HG02642 (cell line): ENCODE measurements around the gene BCL2L14.

Experiments
- ATAC-seq: cut with Tn5 transposase; IDR thresholded peaks from one replicate; pipeline ENCODE4 v1.9.1; 2021; ENCODE audit warnings: mild to moderate bottlenecking; ENCODE audit not compliant: unreplicated experiment, poor library complexity

The BCL2L14 gene

GRCh38 chr12:12051668-12052067 is 19.1 kb upstream of the BCL2L14 start:
- no peak for ATAC-seq

- no peak for ATAC-seq
Observed at GRCh38 chr12:12054993-12055392, 15.7 kb upstream of the BCL2L14 start.

GRCh38 chr12:12056951-12057350 is 13.8 kb upstream of the BCL2L14 start:
- no peak for ATAC-seq

GRCh38 chr12:12064596-12064995 is 6.1 kb upstream of the BCL2L14 start:
- ATAC-seq, result no peak

- no peak for ATAC-seq
Observed at GRCh38 chr12:12068751-12069150, 2.0 kb upstream of the BCL2L14 start.

DNA sequence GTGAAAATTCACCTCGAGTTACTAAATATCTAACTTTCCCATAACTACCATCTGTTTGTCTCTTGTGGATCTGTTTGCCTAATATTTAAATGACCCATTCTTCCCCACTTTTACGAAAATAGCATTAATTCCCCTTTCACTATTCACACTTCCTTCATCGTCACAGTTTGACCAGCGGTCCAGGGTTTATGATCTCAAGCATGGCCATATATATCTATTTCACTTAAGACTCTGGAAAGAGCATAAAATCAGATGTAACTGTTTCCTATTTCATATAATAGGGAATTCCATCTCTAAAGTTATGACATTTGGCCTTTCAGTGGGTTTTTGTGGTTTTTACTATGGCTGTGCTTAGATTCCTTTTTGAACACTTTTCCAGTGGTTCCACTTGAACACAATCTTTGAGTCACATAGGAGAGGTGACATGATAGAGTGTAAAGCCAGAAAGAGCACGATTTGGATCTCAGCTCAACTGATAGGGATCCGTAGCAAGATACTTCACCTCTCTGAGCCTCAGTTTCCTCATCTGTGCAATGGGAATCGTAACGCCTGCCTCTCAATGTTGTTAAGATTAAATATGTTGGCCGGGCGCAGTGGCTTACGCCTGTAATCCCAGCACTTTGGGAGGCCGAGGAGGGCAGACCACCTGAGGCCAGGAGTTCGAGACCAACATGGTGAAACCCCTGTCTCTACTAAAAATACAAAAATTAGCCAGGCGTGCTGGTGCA is 754 bp upstream of the BCL2L14 start:
- ATAC-seq, result no peak

DNA sequence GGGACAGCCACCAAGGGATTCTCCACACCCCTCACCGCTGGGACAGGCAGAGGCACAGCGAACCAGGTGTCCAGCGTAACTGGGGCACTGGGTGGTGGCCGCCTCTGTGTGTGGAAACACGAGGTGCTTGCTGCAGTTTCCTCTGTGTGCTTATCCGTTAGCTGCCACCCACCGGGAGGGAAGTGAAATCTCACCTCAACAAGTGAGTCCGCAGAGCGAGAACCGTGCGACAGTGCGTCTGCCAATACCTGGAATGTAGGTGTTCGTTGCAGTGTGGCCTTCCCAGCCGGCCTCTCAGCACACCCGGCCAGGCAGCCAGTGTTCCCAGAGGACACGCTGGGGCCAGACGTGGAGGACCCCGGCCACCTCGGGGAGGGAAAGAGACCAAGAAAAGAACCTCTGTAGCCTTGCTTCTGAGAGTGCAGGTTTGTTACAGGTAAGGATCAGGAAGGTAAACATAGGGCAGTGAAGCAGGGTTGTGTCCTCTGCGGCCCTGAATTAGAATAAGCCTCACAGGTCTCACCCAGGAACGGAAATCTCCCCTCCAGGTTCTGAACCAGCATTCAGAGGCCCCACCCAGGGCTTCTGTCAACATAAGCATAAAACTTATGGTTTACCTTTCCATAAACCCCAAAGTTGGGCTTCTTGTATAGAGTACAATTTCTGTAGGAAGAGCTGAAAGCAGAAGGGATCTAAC is 1.5 kb downstream of the BCL2L14 start:
- ATAC-seq, result no peak

DNA sequence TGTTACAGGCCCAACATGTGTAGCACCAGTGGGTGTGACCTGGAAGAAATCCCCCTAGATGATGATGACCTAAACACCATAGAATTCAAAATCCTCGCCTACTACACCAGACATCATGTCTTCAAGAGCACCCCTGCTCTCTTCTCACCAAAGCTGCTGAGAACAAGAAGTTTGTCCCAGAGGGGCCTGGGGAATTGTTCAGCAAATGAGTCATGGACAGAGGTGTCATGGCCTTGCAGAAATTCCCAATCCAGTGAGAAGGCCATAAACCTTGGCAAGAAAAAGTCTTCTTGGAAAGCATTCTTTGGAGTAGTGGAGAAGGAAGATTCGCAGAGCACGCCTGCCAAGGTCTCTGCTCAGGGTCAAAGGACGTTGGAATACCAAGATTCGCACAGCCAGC is 8.6 kb downstream of the BCL2L14 start:
- ATAC-seq, result no peak

- ATAC-seq, result peak; percentile 51
Observed at GRCh38 chr12:12081836-12082497, 11.2 kb downstream of the BCL2L14 start.

GRCh38 chr12:12083688-12084087 is 12.9 kb downstream of the BCL2L14 start:
- ATAC-seq, result no peak

DNA sequence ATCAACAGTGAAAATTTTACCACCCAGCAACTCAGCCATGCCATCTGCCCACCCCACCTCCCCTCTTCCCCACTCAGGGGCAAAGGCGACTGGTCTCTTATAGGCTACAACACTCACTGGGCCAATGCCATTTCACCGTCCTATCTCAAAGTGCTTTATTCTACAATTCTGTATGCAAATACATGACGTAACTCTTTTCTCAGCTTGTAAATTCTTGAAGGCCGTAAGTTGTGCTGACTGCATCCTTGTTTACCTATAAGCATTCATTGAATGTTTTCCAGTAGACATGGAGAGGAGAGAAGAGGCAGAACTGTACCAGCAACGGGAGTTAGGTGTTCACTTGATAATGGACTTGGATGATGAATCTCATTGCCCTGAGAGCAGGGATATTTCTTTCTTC is 15.6 kb downstream of the BCL2L14 start:
- no peak for ATAC-seq

DNA sequence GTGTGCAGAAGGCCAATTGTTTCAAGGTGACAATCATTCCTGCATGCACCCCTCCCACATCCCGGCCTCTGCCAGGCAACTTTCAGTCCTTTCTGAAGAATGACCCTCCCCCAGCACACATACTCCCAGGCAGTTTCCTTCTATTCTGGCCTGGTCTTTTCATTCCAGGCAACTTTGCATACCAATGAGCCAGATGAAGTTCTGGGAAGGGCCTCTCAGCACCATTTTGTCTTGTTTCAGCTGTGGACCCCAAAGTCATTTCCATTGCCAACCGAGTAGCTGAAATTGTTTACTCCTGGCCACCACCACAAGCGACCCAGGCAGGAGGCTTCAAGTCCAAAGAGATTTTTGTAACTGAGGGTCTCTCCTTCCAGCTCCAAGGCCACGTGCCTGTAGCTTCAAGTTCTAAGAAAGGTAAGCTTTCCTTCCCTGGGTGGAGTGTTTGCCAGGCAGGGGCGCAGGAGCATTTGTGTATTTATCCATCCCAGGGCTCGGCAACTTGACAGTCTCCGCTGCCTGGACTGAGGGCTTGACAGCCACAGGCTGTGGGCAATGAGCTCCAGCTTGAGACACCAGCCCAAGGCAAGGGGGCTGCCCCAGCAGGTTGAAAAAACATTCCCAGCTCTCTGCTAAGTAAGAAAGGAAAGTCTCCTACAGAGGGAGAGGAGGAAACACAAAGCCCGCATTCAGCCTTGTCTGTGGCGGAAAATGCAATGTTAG is 16.4 kb downstream of the BCL2L14 start:
- ATAC-seq, result no peak

DNA sequence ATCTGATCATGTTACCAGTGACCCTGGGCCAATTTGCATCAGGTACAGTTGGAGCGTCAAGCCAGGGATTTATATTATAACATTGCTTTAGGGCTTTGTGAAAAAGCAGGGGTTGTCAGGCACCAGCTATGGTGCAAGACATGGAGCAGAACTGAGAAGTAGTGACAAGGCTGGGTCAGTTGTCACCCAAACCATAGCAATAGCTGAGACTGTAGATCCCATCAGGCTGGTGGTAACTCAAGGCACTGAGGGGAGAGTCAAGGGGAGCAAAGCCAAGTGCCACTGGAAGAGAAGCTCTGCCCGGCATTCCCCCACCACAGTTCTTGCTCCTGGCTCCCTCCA is 16.9 kb downstream of the BCL2L14 start:
- ATAC-seq, result no peak

DNA sequence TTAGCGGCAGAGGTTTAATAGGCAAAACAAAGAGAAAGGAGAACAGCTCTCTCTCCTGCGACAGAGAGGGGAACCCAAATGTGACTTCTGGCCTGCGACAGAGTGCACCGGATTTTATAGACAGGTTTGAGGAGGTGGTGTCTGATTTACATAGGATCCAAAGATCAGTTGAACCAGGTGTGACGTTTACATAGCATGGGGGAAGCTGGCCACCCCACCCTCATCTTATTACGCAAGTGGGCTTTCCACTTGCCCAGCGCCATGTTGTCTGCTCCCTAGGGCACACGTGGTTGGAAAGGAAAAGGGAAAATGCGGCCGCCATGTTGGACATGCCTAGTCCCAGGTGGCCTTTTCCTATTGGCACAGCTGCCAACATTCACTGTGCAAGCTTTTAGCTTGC is 17.4 kb downstream of the BCL2L14 start:
- ATAC-seq, result no peak

DNA sequence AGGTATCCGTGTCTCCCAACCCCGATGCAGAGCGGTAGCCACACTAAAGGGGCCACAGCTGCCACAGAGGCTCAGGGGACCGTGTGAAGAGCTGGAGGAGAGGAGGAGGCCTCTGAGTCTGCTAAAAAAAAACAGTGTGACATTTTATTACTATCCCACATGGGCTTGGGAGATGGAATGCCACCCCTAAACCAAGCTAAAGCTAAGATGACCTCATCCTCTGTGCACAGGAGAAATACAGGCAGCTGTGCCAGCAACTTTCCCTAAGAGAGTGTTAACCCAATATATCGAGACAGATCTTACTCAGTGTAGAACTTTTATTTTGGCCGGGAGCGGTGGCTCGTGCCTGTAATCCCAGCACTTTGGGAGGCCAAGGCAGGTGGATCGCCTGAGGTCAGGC is 18.0 kb downstream of the BCL2L14 start:
- no peak for ATAC-seq

DNA sequence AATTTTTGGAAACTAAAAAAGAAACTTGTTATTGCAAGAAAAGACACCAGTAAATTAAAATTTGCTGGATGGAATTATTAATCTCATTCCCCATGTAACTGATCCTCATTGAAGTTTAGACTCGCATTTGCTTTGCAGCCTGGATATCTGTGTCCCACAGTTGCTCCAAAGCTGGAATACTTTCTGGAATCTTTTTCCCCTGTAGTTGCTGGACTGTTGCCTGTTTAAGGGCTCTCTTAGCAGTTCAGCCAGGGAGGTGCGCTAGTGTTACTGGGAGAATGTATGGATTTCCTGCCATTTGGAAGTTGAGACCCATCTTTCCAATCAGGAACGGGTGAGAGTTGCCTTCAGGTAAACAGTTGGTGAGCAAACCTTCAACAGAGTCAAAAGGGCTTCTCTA is 20.3 kb downstream of the BCL2L14 start:
- ATAC-seq, result no peak

DNA sequence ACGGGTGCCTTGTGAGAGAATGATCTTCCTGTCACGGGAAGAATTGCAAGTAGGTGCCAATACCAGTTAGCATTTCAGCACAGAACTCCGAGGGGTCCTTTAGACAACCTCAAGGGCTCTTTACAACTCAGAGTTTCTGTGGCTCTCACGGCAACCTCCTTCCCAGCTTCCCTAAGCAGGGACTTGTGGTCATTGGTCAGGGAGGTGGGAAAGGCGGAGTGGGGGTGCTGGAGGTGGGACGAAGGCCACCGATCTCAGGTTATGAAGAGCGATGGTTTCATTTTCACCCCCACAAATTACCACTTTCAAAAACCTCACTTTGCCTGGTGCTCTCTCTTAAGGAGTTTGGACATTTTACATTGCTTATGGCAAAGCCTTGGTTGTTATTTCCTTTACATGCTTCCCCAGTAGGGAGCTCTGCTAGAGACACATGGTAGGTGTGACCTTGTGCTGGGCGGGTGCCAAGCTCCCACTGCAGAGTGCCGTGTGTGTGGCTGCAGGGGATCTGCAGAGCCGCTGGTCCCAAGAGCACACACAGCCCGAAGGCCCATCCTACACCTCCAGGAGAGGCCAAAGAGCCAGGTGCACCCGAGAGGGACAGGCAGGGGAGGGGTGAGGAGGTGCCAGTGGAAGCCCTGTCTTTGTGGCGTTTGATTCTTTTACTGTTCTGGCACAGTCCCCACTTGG is 21.4 kb downstream of the BCL2L14 start:
- ATAC-seq, result no peak

GRCh38 chr12:12094481-12094880 is 23.7 kb downstream of the BCL2L14 start:
- no peak for ATAC-seq

DNA sequence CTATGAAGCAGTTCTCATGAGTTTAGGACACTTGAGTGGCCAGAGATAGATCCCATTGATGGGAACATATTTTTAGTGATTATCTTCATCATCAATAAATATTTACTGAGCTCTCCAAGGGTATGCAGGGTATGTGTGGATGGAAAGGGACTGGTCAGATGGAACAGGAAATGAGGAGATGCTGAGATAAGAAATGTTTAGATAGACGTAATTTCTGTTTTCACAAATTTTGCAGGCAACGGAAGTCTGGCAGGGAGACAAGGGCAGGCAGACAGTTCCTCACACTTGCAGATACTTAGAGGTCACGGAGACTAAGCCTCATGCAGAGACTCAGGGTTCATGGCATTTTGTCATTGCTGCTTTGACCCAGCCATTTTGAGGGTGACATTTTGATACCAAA is 24.3 kb downstream of the BCL2L14 start:
- no peak for ATAC-seq

- ATAC-seq, result no peak
Observed at GRCh38 chr12:12097891-12098690, 27.4 kb downstream of the BCL2L14 start.
